ENCODE results near the gene RGR. TPM values are rescaled to one million over a fixed set of nuclear protein-coding genes. Genes with fewer than 3 reads are reported as not detected.

Gene RGR, protein sequence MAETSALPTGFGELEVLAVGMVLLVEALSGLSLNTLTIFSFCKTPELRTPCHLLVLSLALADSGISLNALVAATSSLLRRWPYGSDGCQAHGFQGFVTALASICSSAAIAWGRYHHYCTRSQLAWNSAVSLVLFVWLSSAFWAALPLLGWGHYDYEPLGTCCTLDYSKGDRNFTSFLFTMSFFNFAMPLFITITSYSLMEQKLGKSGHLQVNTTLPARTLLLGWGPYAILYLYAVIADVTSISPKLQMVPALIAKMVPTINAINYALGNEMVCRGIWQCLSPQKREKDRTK
- total RNA-seq (under 1 TPM in 1 of 2 donors, not detected in 1; 0.31 TPM), polyA plus RNA-seq (under 1 TPM; 0.05 to 0.65 TPM)
- long read RNA-seq, donor 1, result 0 reads
- long read RNA-seq, donor 2, result 0 reads
- long read RNA-seq, donor 3, result 0 reads
- long read RNA-seq, donor 4, result 0 reads
- long read RNA-seq, donor 5, result 0 reads

- Histone ChIP-seq H3K4me3 (no peak within 1 kb of the TSS), H3K4me1 (ENCODE audit: control insufficient read depth in 5 of 5, insufficient read depth in 5 of 5, low read length in 5 of 5) (no peaks in the 10 kb centered on the region), H3K9ac (ENCODE audit: insufficient read depth in 1 of 2, low read length in 2 of 2) (no peak within 1 kb of the TSS), H3K27ac (ENCODE audit: low read depth in 1 of 2, low read length in 1 of 2) (no peak within 1 kb of the TSS), H3K9me3 (ENCODE audit: control insufficient read depth in 4 of 4, insufficient read depth in 3 of 4, low read length in 3 of 4) (no peaks in the 10 kb centered on the region), H3K36me3 (ENCODE audit: control insufficient read depth in 4 of 4, insufficient read depth in 4 of 4, low read length in 4 of 4) (no peaks in the 10 kb centered on the region), H3K27me3 (ENCODE audit: control insufficient read depth in 3 of 3, insufficient read depth in 3 of 3, low read length in 2 of 3) (peaks cover 0 to 2% (median 0%) of the 10 kb centered on the region in 3 donors)
- 58 to 69% methylated on average over 9 of the region's 9 CpGs for WGBS, 2 donors
- DNase-seq, result peak; percentile 24 to 71 (median 42)
- ATAC-seq (ENCODE audit: insufficient read depth, low FRiP score), result peak; percentile 30
- TF ChIP-seq CTCF (IDR thresholded peaks at IDR 0.05; ENCODE audit: control extremely low read depth, extremely low read depth), result no peak
Observed at GRCh38 chr10:84244651-84245270, at the start of gene RGR. Gene RGR, plus strand, starts transcription at chr10:84245053. Its CDS starts 38 bp downstream, at chr10:84245091.

DNA sequence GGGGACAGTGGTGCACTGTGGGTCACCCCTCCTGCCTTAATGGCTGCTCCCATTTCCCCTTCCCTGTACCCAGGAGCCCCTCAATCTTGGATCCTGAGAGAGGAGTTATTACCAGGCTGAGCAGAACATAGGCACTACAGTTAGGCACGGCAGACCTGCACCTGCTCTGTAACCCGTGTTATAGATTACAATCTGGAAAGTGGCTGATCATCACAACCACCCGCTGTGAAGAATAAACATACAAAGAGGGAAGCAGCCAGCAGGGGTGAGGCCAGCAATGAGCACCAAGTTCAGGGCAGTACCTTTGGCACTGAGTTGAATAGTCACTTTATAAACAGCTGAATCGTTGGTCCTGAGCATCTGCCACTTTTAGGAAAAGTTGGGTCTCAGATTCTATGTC, 48.8 kb upstream of the RGR start:
- peaks cover 0 to 53% (median 32%) of the 10 kb centered on the region in 3 donors for H3K27me3 ChIP-seq (ENCODE audit: control insufficient read depth in 3 of 3, insufficient read depth in 3 of 3, low read length in 2 of 3)
- DNase-seq (no peak), ATAC-seq (ENCODE audit: insufficient read depth, low FRiP score) (no peak)
- H3K36me3 ChIP-seq (ENCODE audit: control insufficient read depth in 4 of 4, insufficient read depth in 4 of 4, low read length in 4 of 4), result no peaks in the 10 kb centered on the region
- 15 to 22% methylated on average over 4 of the region's 4 CpGs for WGBS, 2 donors
- no peak for TF ChIP-seq CTCF (IDR thresholded peaks at IDR 0.05; ENCODE audit: control extremely low read depth, extremely low read depth)
- no peaks in the 10 kb centered on the region for H3K9me3 ChIP-seq (ENCODE audit: control insufficient read depth in 4 of 4, insufficient read depth in 3 of 4, low read length in 3 of 4)
- H3K27ac ChIP-seq (ENCODE audit: low read depth in 1 of 2, low read length in 1 of 2), result no peak overlapping the region
- no peak overlapping the region for H3K9ac ChIP-seq (ENCODE audit: insufficient read depth in 1 of 2, low read length in 2 of 2)
- H3K4me1 ChIP-seq (ENCODE audit: control insufficient read depth in 5 of 5, insufficient read depth in 5 of 5, low read length in 5 of 5), result peaks cover 0 to 6% (median 0%) of the 10 kb centered on the region in 5 donors
- H3K4me3 ChIP-seq, result no peak overlapping the region

DNA sequence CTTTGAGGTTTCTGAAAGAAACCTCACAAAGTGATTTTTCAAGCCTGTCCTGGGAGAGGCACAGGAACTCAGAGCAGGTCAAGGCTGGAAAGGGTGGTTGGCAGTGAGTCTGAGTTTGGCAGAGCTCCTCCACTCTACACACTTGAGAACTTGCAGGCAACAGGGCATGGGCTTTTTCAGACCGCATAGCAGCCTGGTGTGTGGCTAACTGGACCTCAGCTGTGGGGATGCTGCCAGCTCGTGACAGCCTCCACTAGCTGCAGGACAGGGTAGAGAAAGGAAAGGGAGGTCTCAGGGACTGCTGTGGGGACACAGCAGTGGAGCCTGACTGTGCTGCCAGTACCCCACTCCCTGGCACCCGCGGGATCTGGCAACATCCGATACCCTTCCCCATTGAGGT, 47.9 kb upstream of the RGR start:
- H3K27me3 ChIP-seq (ENCODE audit: control insufficient read depth in 3 of 3, insufficient read depth in 3 of 3, low read length in 2 of 3), result peaks cover 0 to 50% (median 32%) of the 10 kb centered on the region in 3 donors
- no peak for TF ChIP-seq CTCF (IDR thresholded peaks at IDR 0.05; ENCODE audit: control extremely low read depth, extremely low read depth)
- no peak for DNase-seq

More for the DNA sequence above, 47.9 kb upstream of the RGR start:
- Histone ChIP-seq H3K4me3 (no peak overlapping the region), H3K27ac (ENCODE audit: low read depth in 1 of 2, low read length in 1 of 2) (no peak overlapping the region), H3K9me3 (ENCODE audit: control insufficient read depth in 4 of 4, insufficient read depth in 3 of 4, low read length in 3 of 4) (no peaks in the 10 kb centered on the region), H3K9ac (ENCODE audit: insufficient read depth in 1 of 2, low read length in 2 of 2) (no peak overlapping the region), H3K36me3 (ENCODE audit: control insufficient read depth in 4 of 4, insufficient read depth in 4 of 4, low read length in 4 of 4) (no peaks in the 10 kb centered on the region), H3K4me1 (ENCODE audit: control insufficient read depth in 5 of 5, insufficient read depth in 5 of 5, low read length in 5 of 5) (peaks cover 0 to 6% (median 0%) of the 10 kb centered on the region in 5 donors)
- ATAC-seq (ENCODE audit: insufficient read depth, low FRiP score), result no peak
- 65 to 88% methylated on average over 5 of the region's 5 CpGs for WGBS, 2 donors
